Transverse colon (tissue), 4 donors: Measurements from ENCODE around the gene OR5C1. TPM values are rescaled to one million over a fixed set of nuclear protein-coding genes. Genes with fewer than 3 reads are reported as not detected.
"Not testable (repeated sequence)": the region's sequence is repeated elsewhere in the genome, so short reads cannot be mapped to it uniquely, and the experiment has no call there.

Experiments
- DNase-seq: peaks from one replicate; pipeline ENCODE4 v3.0.0-alpha.2; 2019
- H3K27ac ChIP-seq, 4 donors: fragments of 200-600 bp; sonication (generic); 2 replicates each; pipeline ENCODE4 v1.5.1; 2016 to 2018; ENCODE audit warnings: inconsistent platforms in 4 of 4
- H3K27me3 ChIP-seq: fragments of 200-600 bp; sonication (generic); 2 replicates; pipeline ENCODE4 v1.5.1; 2017; ENCODE audit warnings: inconsistent platforms
- H3K36me3 ChIP-seq, 4 donors: fragments of 200-600 bp; sonication (generic); 2 replicates each; pipeline ENCODE4 v1.5.1; 2017 to 2019; ENCODE audit warnings: inconsistent platforms in 4 of 4
- H3K4me1 ChIP-seq, 4 donors: fragments of 200-600 bp; sonication (generic); 2 replicates each; pipeline ENCODE4 v1.5.1; 2017 to 2020; ENCODE audit warnings: inconsistent platforms in 4 of 4
- H3K4me3 ChIP-seq, 4 donors: fragments of 200-600 bp; sonication (generic); 1 replicate in 1 of 4; 2 replicates in 3 of 4; pipeline versions ENCODE4 v1.5.1 to v1.6.1; 2017 to 2019; ENCODE audit warnings: inconsistent platforms in 4 of 4
- H3K9me3 ChIP-seq, 2 donors: fragments of 200-600 bp; sonication (generic); 2 replicates each; pipeline ENCODE4 v1.5.1; 2017 to 2019; ENCODE audit warnings: inconsistent platforms in 2 of 2
- EP300 ChIP-seq: sonication (generic); formaldehyde crosslinking; IDR thresholded peaks from one replicate; pipeline ENCODE4 v1.6.1; 2017; ENCODE audit warnings: antibody characterized with exemption, low read depth
- POLR2A ChIP-seq: fragments of 450-650 bp; IDR thresholded peaks from one replicate; pipeline ENCODE4 v1.6.1; 2016; ENCODE audit warnings: antibody characterized with exemption, mild to moderate bottlenecking, moderate library complexity
- POLR2AphosphoS5 ChIP-seq, 3 donors: sonication (generic); formaldehyde crosslinking; IDR thresholded peaks; one replicate each; pipeline ENCODE4 v1.6.1; 2016; ENCODE audit warnings: antibody characterized with exemption in 3 of 3
- WGBS, 2 donors: methylation state at CpG; one replicate each; pipeline ENCODE4 v1.1.5; 2018; ENCODE audit warnings: low coverage in 1 of 2; 5-methylcytosine and 5-hydroxymethylcytosine counted together
- in situ Hi-C, 4 donors: fragments of 200-750 bp; cut with MboI; loops; one replicate each; pipeline versions ENCODE4 v1.15.0 to v1.15.1; 2017; ENCODE audit warnings: low sequenced_read_pairs in 3 of 4, low pct_ligation_motif_present in 1 of 4, low pct_unique_long_range_greater_than_20kb in 1 of 4
- intact Hi-C: fragments of 100-400 bp; cut with DNase I; formaldehyde crosslinking; loops from one replicate; pipeline ENCODE4 v1.15.1; 2023; ENCODE audit warnings: low total_unique reads
- total RNA-seq, 4 donors: library from RNA; depleted of rRNA; stranded (reverse); fragments of >200 nt; gene quantifications; one replicate each; pipeline ENCODE4 v1.1.0, GENCODE V29; 2016
- TF ChIP-seq, protein P1 (sequence below), 5 experiments: fragments of 200-600 bp in 3 of 5; fragments of 450-650 bp in 2 of 5; sonication (generic) in 3 of 5; IDR thresholded peaks; 1 replicate in 2 of 5; 2 replicates in 3 of 5; pipeline ENCODE4 v1.5.1; 2016 to 2017; ENCODE audit warnings: antibody characterized with exemption in 5 of 5, inconsistent platforms in 3 of 5, mild to moderate bottlenecking in 2 of 5, moderate library complexity in 1 of 5

Gene OR5C1
- total RNA-seq, 4 donors from 2014 or later: not detected

DNA sequence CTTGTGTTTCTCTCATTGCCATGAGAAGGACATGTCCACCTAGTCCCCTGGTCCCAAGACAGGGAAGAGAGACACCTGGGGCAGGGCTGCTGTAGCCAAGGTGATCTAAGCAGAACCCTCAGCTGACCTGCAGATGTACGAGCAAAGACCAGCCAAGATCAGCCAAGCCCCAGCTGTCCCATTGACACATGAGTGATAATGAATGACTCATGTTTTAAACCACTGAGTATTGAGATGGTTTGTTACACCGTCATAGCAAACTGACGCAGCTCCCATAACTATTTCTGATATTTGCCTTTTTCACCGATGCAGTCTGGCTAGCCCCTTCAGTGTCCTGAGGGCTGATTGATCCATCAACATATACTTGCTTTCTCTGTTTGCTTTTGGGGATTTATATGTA is 17.9 kb downstream of the OR5C1 start:
- no peaks in the 10 kb centered on the region for H3K36me3 ChIP-seq
- H3K4me3 ChIP-seq: no peak overlapping the region
- H3K27me3 ChIP-seq: no peaks in the 10 kb centered on the region
- in situ Hi-C loops: loop anchor here (5.0 to 25.0 kb wide), 2 partner anchors 339 to 694 kb away; no protein-coding TSS in a partner anchor
- no peak for DNase-seq
- intact Hi-C loops: loop anchor here (5.0 kb wide), 1 partner anchor 339 kb away; no protein-coding TSS in a partner anchor
- H3K9me3 ChIP-seq: no peaks in the 10 kb centered on the region
- 85 to 86% methylated on average over 3 to 4 of the region's 4 CpGs for WGBS, 2 donors
- peaks cover 0 to 3% (median 0%) of the 10 kb centered on the region in 4 donors for H3K4me1 ChIP-seq
- TF ChIP-seq POLR2AphosphoS5 (IDR thresholded peaks at IDR 0.05) (no peak), EP300 (no peak), POLR2A (no peak)
- TF ChIP-seq, protein P1, sequence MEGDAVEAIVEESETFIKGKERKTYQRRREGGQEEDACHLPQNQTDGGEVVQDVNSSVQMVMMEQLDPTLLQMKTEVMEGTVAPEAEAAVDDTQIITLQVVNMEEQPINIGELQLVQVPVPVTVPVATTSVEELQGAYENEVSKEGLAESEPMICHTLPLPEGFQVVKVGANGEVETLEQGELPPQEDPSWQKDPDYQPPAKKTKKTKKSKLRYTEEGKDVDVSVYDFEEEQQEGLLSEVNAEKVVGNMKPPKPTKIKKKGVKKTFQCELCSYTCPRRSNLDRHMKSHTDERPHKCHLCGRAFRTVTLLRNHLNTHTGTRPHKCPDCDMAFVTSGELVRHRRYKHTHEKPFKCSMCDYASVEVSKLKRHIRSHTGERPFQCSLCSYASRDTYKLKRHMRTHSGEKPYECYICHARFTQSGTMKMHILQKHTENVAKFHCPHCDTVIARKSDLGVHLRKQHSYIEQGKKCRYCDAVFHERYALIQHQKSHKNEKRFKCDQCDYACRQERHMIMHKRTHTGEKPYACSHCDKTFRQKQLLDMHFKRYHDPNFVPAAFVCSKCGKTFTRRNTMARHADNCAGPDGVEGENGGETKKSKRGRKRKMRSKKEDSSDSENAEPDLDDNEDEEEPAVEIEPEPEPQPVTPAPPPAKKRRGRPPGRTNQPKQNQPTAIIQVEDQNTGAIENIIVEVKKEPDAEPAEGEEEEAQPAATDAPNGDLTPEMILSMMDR (IDR thresholded peaks at IDR 0.05): no peak
- H3K27ac ChIP-seq: no peak overlapping the region

DNA sequence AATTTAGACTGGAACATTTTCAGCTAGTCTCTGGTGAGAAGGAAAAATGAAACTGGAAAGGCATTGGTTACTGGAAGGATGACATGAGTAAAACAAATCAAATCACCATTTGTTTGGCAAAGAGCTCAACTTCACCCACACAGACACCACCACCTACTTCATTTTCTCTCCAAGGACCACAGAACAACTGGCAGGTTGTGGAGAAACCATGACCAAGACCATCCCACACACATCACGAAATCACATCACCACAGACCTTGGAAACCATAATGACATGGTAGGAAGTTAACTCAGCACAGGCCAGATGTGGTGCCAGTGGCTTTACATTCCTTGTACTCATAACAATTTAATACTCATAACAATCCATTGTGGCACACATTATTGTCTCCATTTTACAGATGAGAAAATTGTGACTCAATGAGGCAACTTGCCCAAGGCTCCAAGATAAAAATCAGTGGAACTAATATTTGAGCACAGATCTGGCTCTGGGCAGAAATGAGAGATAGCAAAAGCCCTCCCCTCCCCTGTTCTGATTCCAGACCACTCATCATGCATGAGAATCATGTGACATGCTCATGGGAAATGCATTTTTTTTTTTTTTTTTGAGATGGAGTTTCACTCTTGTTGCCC is 18.7 kb downstream of the OR5C1 start:
- in situ Hi-C loops: loop anchor here (5.0 to 25.0 kb wide), 2 partner anchors 340 to 695 kb away; no protein-coding TSS in a partner anchor
- no peaks in the 10 kb centered on the region for H3K36me3 ChIP-seq
- no peak for TF ChIP-seq POLR2A
- no peak for TF ChIP-seq EP300
- H3K9me3 ChIP-seq: no peaks in the 10 kb centered on the region
- no peak overlapping the region for H3K27ac ChIP-seq
- DNase-seq: no peak
- no peaks in the 10 kb centered on the region for H3K27me3 ChIP-seq
- intact Hi-C loops: loop anchor here (5.0 kb wide), 1 partner anchor 340 kb away; no protein-coding TSS in a partner anchor
- H3K4me3 ChIP-seq: no peak overlapping the region
- H3K4me1 ChIP-seq: peaks cover 0 to 3% (median 0%) of the 10 kb centered on the region in 4 donors
- 57 to 80% methylated on average over 1 of the region's 1 CpG for WGBS, 2 donors

DNA sequence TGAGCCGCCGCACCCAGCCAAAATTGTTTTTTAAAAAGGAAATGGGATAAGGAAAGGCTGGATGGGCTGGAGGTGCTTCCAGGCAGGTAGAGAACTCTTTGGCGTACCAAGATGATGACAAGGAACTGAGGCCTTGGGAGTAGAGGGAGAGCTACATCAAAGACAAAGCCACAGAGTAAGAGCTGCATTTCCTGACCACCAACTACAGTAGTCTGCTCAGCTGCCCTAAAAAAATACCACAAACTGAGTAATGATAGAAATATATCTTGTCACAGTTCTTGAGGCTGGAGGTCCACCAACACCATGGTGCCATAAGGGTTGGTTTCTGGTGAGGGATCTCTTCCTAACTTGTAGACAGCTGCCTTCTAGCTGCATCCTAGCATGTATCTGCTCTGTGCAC is 19.4 kb downstream of the OR5C1 start:
- intact Hi-C loops: loop anchor here (5.0 kb wide), 1 partner anchor 341 kb away; no protein-coding TSS in a partner anchor
- H3K27ac ChIP-seq: no peak overlapping the region
- no peak overlapping the region for H3K4me3 ChIP-seq
- H3K36me3 ChIP-seq: no peaks in the 10 kb centered on the region
- TF ChIP-seq, protein P1 (IDR thresholded peaks at IDR 0.05): no peak
- TF ChIP-seq POLR2A (no peak), POLR2AphosphoS5 (IDR thresholded peaks at IDR 0.05) (no peak), EP300 (no peak)
- no peaks in the 10 kb centered on the region for H3K27me3 ChIP-seq
- H3K4me1 ChIP-seq: peaks cover 0 to 3% (median 0%) of the 10 kb centered on the region in 4 donors
- in situ Hi-C loops: loop anchor here (5.0 to 25.0 kb wide), 2 partner anchors 341 to 696 kb away; no protein-coding TSS in a partner anchor
- no peak for DNase-seq
- H3K9me3 ChIP-seq: no peaks in the 10 kb centered on the region
- 95 to 100% methylated on average over 1 to 3 of the region's 3 CpGs for WGBS, 2 donors

DNA sequence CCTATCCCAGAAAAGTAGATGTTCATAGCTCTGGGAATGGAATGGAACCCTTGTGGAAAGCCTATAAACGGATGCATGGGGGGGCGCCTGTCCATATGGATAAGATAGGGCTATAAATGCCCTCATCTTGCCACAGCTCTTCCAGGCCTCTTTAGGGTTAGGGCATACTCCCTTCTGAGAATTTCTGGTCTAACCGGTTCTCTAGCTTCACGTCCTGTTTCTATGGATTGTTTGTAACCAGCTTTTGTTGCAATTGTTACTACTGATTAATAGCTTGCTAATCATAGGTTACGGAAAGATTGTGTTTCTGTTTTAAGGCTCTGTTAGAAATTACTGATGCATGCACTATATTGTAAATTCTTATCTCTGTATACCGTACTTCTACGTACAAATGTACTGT is 20.5 kb downstream of the OR5C1 start:
- H3K36me3 ChIP-seq, H3K4me1 ChIP-seq, H3K27me3 ChIP-seq, H3K27ac ChIP-seq, DNase-seq, H3K4me3 ChIP-seq, H3K9me3 ChIP-seq: not testable (repeated sequence)
- 44 to 58% methylated on average over 5 to 7 of the region's 7 CpGs for WGBS, 2 donors
- in situ Hi-C loops (loop anchor here (5.0 to 25.0 kb wide), 2 partner anchors 342 to 697 kb away; no protein-coding TSS in a partner anchor), intact Hi-C loops (loop anchor here (5.0 kb wide), 1 partner anchor 342 kb away; no protein-coding TSS in a partner anchor)

DNA sequence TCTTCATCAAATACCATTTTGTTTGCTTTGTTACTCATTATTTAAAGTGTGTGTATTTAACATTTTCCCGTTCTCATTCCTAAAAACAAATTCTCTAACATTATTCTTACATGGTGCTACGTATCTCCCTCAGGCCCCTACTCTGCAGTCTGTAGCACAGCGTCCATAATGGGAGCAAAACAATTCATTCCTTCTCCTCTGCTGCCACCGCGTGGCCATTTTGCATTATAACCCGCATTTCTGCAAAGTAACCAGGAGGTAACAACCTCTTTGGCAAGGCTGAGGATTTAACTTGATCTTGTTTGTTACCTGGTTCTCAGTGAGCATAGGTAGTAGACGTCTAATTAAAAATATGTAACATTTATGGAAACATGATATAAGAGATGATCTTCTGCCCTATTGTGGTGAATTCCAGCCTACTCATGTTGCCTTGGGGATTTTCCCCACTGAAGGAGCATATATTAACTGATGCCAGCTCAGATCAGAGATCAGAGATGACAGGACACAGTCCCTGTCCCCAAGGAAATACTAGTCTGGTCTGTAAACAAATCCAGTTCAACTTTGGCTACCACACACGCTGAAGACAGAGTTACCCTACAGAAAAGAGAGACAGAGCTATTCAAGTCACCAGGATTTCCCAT is 21.7 kb downstream of the OR5C1 start:
- TF ChIP-seq, protein P1 (IDR thresholded peaks at IDR 0.05): peak; percentile 72 to 83 (median 74)
- TF ChIP-seq EP300: no peak
- no peak for TF ChIP-seq POLR2AphosphoS5 (IDR thresholded peaks at IDR 0.05)
- Histone ChIP-seq H3K4me3 (no peak overlapping the region), H3K27me3 (no peaks in the 10 kb centered on the region), H3K27ac (no peak overlapping the region), H3K4me1 (peaks cover 0 to 7% (median 0%) of the 10 kb centered on the region in 4 donors), H3K9me3 (no peaks in the 10 kb centered on the region), H3K36me3 (no peaks in the 10 kb centered on the region)
- DNase-seq: peak; percentile 80
- intact Hi-C loops: no loop called here
- in situ Hi-C loops: loop anchor here (5.0 to 25.0 kb wide), 3 partner anchors 343 to 698 kb away; no protein-coding TSS in a partner anchor
- 3 to 5% methylated on average over 8 of the region's 8 CpGs for WGBS, 2 donors
